Neural cell (in vitro differentiated cells): ENCODE results near the gene SPTLC2. TPM values are rescaled to one million over a fixed set of nuclear protein-coding genes. Genes with fewer than 3 reads are reported as not detected.

ENCODE experiments used
- H2AFZ ChIP-seq: fragments of 200-600, 300-800 bp; sonication (generic), shearing (Covaris generic); 2 replicates; pipeline ENCODE4 v1.6.0; 2014; ENCODE audit warnings: low read depth, mild to moderate bottlenecking, antibody characterized with exemption, low read length, moderate library complexity
- H3F3A ChIP-seq: fragments of 200-600 bp; shearing (Covaris generic); 2 replicates; pipeline ENCODE4 v1.6.1; 2016; ENCODE audit warnings: mild to moderate bottlenecking, moderate library complexity, mixed read lengths, antibody characterized with exemption, low read length; ENCODE audit not compliant: insufficient read depth, poor library complexity, severe bottlenecking
- H3K27ac ChIP-seq: fragments of 200-600, 300-800 bp; sonication (generic), shearing (Covaris generic); 2 replicates; pipeline ENCODE4 v1.5.1; 2014; ENCODE audit warnings: mild to moderate bottlenecking, low read length, moderate library complexity
- H3K27me3 ChIP-seq: fragments of 300-800, 200-600 bp; sonication (generic), shearing (Covaris generic); 2 replicates; pipeline ENCODE4 v1.6.0; 2014; ENCODE audit warnings: mild to moderate bottlenecking, low read depth, low read length, moderate library complexity; ENCODE audit not compliant: insufficient read depth
- H3K36me3 ChIP-seq: fragments of 300-800, 200-600 bp; sonication (generic), shearing (Covaris generic); 2 replicates; pipeline ENCODE4 v1.5.1; 2014; ENCODE audit warnings: mild to moderate bottlenecking, antibody characterized with exemption, low read length, moderate library complexity; ENCODE audit not compliant: insufficient read depth
- H3K4me2 ChIP-seq: fragments of 300-800, 200-600 bp; sonication (generic), shearing (Covaris generic); 2 replicates; pipeline ENCODE4 v1.6.0; 2014; ENCODE audit warnings: mild to moderate bottlenecking, low read length
- H3K4me3 ChIP-seq: fragments of 300-800, 200-600 bp; sonication (generic), shearing (Covaris generic); 2 replicates; pipeline ENCODE4 v1.5.1; 2014; ENCODE audit warnings: mild to moderate bottlenecking, low read length, moderate library complexity
- H3K79me2 ChIP-seq: fragments of 200-600 bp; shearing (Covaris generic); replicated peaks from 2 replicates; pipeline ENCODE4 v1.6.0; 2014; ENCODE audit warnings: mild to moderate bottlenecking, low read length, moderate library complexity; ENCODE audit not compliant: insufficient read depth
- H3K9ac ChIP-seq: fragments of 300-800, 200-600 bp; sonication (generic), shearing (Covaris generic); 2 replicates; pipeline ENCODE4 v1.6.1; 2016; ENCODE audit warnings: mild to moderate bottlenecking, low read length, mixed read lengths
- H3K9me2 ChIP-seq: fragments of 200-600 bp; shearing (Covaris generic); 2 replicates; pipeline ENCODE4 v1.6.1; 2016; ENCODE audit warnings: mild to moderate bottlenecking, low read length, mixed read lengths; ENCODE audit not compliant: insufficient read depth
- H3K9me3 ChIP-seq: fragments of 200-600, 300-800 bp; sonication (generic), shearing (Covaris generic); 2 replicates; pipeline ENCODE4 v1.6.1; 2016; ENCODE audit warnings: mild to moderate bottlenecking, mixed run types, low read length, moderate library complexity, mixed read lengths
- H4K20me1 ChIP-seq: fragments of 200-600 bp; shearing (Covaris generic); 2 replicates; pipeline ENCODE4 v1.6.1; 2016; ENCODE audit warnings: mild to moderate bottlenecking, mixed run types; ENCODE audit not compliant: insufficient read depth
- CTCF ChIP-seq: fragments of 450-650 bp; IDR thresholded peaks from 2 replicates; pipeline ENCODE4 v1.5.1; 2014; ENCODE audit warnings: antibody characterized with exemption, mild to moderate bottlenecking, moderate library complexity; ENCODE audit not compliant: poor library complexity, severe bottlenecking
- EP300 ChIP-seq: fragments of 450-650 bp; conservative IDR thresholded peaks from 2 replicates; pipeline ENCODE4 v1.6.1; 2014; ENCODE audit warnings: antibody characterized with exemption, mild to moderate bottlenecking, moderate library complexity; ENCODE audit not compliant: poor library complexity, severe bottlenecking
- EZH2 ChIP-seq: fragments of 200-600, 300-800 bp; shearing (Covaris generic), sonication (generic); IDR thresholded peaks from 2 replicates; pipeline ENCODE4 v1.6.1; 2014; ENCODE audit warnings: antibody characterized with exemption, low read length, borderline replicate concordance, mild to moderate bottlenecking; ENCODE audit not compliant: insufficient read depth, poor library complexity, severe bottlenecking
- MXI1 ChIP-seq: fragments of 450-650 bp; conservative IDR thresholded peaks from 2 replicates; pipeline ENCODE4 v1.6.1; 2014; ENCODE audit warnings: antibody characterized with exemption, mild to moderate bottlenecking; ENCODE audit not compliant: poor library complexity, severe bottlenecking
- POLR2AphosphoS5 ChIP-seq: IDR thresholded peaks from 2 replicates; pipeline ENCODE4 v1.6.1; 2012
- RAD21 ChIP-seq: fragments of 450-650 bp; conservative IDR thresholded peaks from 2 replicates; pipeline ENCODE4 v1.6.1; 2014; ENCODE audit warnings: antibody characterized with exemption, mild to moderate bottlenecking, moderate library complexity
- REST ChIP-seq: IDR thresholded peaks from 2 replicates; pipeline ENCODE4 v1.6.1; 2012; ENCODE audit warnings: borderline replicate concordance
- SMC3 ChIP-seq: fragments of 450-650 bp; conservative IDR thresholded peaks from 2 replicates; pipeline ENCODE4 v1.6.1; 2014; ENCODE audit warnings: antibody characterized with exemption, mild to moderate bottlenecking, moderate library complexity; ENCODE audit not compliant: poor library complexity
- TAF1 ChIP-seq: IDR thresholded peaks from 2 replicates; pipeline ENCODE4 v1.6.1; 2012; ENCODE audit warnings: low read depth
- polyA plus RNA-seq: library from polyadenylated mRNA; depleted of rRNA; stranded (reverse); fragments of >200 nt; gene quantifications from 2 replicates; pipeline ENCODE4 v1.2.3, GENCODE V29; 2014

SPTLC2 gene
- polyA plus RNA-seq, 1 donor from 2014 or later, result 15.1 TPM

GRCh38 chr14:77478796-77479195 lies 137.6 kb downstream of the SPTLC2 start:
- no peak overlapping the region for H3K4me2 ChIP-seq
- no peaks in the 10 kb centered on the region for H3K27me3 ChIP-seq
- no peak overlapping the region for H3K4me3 ChIP-seq
- no peak overlapping the region for H3K27ac ChIP-seq
- no peaks in the 10 kb centered on the region for H3K36me3 ChIP-seq
- no peaks in the 10 kb centered on the region for H3K9me3 ChIP-seq
- no peaks in the 10 kb centered on the region for H3F3A ChIP-seq
- H3K9ac ChIP-seq, result no peak overlapping the region
- no peaks in the 10 kb centered on the region for H3K79me2 ChIP-seq
- H2AFZ ChIP-seq, result no peak overlapping the region
- TF ChIP-seq TAF1, result no peak
- TF ChIP-seq EZH2, result no peak
- TF ChIP-seq EP300, result no peak
- no peak for TF ChIP-seq RAD21
- TF ChIP-seq MXI1, result no peak
- TF ChIP-seq REST, result no peak
- TF ChIP-seq CTCF, result no peak
- TF ChIP-seq SMC3, result no peak
- TF ChIP-seq POLR2AphosphoS5, result no peak
- no peaks in the 10 kb centered on the region for H3K9me2 ChIP-seq
- no peaks in the 10 kb centered on the region for H4K20me1 ChIP-seq

- Histone ChIP-seq H3K4me2 (no peak overlapping the region), H3K79me2 (no peaks in the 10 kb centered on the region), H3K36me3 (no peaks in the 10 kb centered on the region), H4K20me1 (no peaks in the 10 kb centered on the region), H3K9ac (no peak overlapping the region), H2AFZ (no peak overlapping the region), H3K4me3 (no peak overlapping the region), H3K9me2 (no peaks in the 10 kb centered on the region), H3F3A (no peaks in the 10 kb centered on the region), H3K27me3 (no peaks in the 10 kb centered on the region), H3K9me3 (no peaks in the 10 kb centered on the region), H3K27ac (no peak overlapping the region)
- no peak for TF ChIP-seq MXI1
- TF ChIP-seq RAD21, result no peak
- TF ChIP-seq SMC3, result no peak
- no peak for TF ChIP-seq EP300
- no peak for TF ChIP-seq EZH2
- TF ChIP-seq CTCF, result no peak
- TF ChIP-seq POLR2AphosphoS5, result no peak
- no peak for TF ChIP-seq REST
- no peak for TF ChIP-seq TAF1
These were observed 138.4 kb downstream of the SPTLC2 start for GRCh38 chr14:77478029-77478428.
